ENCODE results near the gene CDC42BPA. TPM values are rescaled to one million over a fixed set of nuclear protein-coding genes. Genes with fewer than 3 reads are reported as not detected.

CDC42BPA gene
- total RNA-seq, 1 donor from 2014 or later = 2.5 TPM

DNA sequence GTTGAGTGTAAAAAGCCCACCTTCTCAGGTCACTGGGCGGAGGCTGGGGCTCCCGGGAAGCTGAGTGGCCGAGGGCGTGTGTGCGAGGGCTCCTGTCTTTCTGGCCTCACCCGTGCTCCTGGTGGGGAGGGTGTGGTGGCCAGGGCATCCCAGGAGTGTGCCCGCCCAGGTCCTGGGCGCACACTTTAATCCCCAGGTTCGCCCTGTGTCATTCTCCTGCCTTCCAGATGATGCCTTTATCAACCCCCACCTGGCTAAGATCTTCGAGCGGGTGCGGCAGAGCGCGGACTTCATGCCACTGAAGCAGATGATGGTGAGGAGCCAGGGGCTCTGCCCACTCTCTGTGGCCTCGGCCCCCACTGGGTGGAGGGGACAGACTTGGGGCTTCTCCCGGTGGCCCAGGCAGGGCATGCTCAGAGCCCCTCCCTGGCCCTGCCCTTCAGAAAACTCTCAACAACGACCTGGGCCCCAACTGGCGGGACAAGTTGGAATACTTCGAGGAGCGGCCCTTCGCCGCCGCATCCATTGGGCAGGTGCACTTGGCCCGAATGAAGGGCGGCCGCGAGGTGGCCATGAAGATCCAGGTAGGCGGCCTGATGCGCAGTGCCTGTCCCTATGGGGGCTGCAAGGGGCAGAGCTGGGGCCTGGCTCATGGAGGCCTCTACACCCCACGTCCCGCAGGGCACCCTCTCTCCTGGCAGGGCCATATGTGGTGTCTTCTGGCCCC lies 335.7 kb downstream of the CDC42BPA start:
- intact Hi-C loops (cut with micrococcal nuclease) = no loop called here

DNA sequence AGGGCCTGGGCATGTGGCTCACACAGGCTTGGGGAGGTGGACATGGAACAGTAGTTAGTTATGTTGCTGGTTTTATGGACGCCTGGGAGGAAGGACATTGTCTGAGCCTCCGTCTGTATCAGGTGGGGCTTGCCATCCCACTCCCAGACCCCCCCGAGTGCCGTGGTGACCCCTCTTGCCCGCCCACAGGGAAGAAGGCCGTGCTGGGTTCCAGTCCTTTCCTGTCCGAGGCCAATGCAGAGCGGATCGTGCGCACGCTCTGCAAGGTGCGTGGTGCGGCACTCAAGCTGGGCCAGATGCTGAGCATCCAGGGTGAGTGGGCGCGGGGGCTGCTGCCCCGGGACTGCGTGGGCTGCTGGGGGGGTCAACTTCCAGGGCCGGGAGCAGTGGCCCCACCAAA lies 336.5 kb downstream of the CDC42BPA start:
- intact Hi-C loops (cut with micrococcal nuclease) = no loop called here

DNA sequence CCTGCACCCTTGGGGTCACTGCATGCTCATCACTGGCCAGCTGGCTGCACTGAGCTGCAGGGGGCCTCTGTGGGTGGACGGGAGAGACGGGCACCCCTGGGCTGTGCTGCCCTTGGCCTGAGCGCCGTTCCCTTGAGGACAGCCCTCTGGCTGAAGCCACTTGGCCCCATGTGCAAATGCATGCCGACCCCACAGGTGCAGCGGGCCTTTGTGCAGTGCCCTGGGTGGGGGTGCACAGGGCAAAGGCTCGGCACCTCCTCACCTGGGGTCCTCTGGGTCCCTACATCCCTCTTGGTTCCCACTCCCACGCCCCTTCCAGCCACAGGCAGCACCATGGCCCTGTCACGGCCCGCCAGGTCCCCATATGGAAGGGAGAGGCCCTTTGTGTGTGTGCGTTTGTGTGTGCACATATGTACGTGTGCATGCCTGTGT lies 336.9 kb downstream of the CDC42BPA start:
- intact Hi-C loops (cut with micrococcal nuclease) = no loop called here

DNA sequence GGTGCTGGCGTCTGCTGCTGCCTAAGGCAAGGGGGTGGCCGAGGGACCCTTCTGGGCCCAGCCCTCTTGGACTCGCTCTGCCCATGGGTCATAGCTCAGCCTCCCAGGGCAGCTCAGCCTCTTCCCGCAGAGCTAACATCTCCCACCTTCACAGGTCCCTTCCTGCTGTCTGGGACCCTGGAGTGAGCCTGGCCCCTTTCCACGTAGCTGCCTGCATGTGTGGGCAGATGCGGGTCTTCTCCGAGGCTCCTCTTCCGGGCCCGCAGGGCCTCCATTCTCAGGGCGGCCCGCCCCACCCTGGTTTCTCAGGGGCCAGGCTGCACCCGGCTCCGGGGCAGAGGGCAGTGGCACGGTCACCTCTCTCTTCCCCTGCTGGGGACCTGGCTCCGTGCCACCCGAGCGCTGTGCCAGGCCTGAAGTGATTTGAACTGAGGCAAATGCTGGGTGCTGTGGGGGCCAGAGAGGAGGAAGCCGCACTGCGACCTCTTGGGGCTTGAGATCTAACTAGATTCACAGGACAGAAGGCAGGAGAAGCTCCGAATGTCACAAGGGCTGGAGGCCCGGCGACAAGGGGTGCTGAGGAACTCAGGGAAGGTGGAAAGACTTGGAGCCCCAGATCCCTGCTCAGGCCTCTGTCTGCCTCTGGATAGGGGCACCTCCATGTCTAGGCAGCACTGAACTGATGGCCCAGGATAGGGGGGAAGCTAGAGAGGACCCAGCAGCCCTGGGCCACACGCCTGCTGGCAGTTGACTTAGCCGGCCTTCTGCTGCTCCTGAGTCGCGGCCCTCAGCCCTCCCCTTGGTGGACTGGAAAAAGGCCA lies 337.5 kb downstream of the CDC42BPA start:
- intact Hi-C loops (cut with micrococcal nuclease) = no loop called here

DNA sequence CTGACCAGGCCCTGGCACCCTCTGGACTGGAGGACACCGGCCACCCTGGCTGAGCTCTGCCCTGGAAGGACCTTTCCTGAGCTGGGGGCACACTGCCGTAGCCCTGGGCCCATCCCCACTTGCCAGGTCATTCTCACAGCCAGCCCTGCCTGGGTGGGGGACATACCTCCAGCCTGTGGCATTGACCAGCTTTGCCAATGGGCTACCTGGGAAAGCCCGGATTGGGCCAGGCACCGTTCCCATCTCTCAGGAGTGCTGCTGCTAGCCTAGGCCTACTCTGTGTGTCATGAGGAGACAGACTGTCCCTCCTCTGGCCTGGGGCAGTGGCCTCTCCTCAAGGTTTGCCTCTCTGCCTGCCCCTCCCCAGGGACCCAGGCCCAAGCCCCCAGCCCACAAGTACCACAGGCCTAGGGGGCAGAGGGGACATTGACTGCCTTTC lies 338.2 kb downstream of the CDC42BPA start:
- intact Hi-C loops (cut with micrococcal nuclease) = no loop called here

DNA sequence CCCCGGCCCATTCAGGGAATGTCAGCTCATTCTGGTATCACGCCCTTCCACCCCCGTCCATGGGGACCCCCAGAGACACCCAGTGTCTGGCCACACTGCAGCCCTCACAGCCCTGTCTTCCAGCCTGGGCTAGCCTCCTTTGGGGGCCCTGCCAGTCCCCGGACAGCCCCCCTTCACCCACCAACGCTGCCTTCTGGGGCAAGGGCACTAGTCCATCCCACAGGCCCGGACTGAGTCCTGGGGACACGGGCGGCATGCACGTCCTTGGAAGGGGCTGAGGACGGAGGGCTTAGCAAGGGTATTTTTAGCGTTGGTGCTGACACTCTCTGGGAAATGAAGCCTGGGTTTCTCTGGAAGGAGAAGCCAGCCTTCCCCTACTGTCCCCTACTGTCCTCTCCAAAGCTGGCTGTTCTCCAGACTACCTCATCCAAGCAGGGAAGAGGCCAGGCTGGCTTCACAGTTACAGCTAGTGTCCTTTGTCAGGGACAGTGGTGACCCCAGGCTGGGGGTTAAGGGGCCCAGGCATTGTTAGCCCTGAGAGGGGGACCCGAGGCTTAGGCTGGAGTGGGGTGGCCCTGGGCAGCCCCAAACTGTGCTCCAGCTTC lies 338.7 kb downstream of the CDC42BPA start:
- intact Hi-C loops (cut with micrococcal nuclease) = no loop called here

DNA sequence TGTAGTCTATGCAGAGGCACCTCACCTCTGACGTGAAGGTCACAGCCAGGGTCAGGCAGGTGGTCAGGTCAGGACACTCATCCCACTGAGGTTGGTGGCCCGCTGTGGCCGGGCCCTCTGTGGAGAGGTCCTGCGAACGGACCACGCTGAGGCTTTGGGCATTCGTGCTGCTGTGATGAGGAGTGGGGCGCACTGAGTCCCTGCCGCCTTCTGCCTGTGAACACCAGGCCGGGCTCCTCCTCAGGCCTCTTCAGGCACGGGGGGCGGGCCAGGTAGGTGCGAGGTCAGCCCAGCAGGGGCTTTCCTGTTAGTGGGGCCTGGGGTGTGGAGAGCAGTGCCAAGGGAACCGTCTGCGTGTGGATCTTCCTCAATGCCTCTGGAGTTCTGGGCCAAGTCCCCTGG lies 339.2 kb downstream of the CDC42BPA start:
- intact Hi-C loops (cut with micrococcal nuclease) = no loop called here

DNA sequence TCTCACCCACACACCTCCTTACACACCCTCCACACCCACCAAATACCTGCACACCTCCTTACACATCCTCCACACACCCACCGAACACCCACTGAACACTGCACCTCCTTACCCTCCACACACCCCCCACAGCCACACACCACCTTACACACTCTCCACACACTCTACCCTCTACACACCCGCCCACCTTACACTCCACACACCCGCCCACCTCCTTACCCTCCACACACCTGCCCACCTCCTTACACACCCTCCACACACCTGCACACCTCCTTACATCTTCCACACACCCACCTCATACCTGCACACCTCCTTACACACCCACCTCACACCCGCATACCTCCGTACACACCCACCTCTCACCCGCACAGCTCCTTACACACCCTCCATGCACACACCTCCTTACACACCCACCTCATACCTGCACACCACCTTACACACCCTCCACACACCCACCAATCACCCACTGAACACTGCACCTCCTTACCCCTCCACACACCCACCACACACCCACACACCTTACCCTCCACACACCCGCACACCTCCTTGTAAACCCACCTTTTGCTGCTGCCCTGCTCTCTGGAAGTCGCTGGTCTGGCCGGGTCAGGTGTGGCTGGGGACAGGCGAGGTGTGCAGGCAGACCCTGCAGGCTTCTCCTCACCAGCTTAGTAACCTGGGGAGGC lies 339.7 kb downstream of the CDC42BPA start:
- intact Hi-C loops (cut with micrococcal nuclease) = no loop called here

DNA sequence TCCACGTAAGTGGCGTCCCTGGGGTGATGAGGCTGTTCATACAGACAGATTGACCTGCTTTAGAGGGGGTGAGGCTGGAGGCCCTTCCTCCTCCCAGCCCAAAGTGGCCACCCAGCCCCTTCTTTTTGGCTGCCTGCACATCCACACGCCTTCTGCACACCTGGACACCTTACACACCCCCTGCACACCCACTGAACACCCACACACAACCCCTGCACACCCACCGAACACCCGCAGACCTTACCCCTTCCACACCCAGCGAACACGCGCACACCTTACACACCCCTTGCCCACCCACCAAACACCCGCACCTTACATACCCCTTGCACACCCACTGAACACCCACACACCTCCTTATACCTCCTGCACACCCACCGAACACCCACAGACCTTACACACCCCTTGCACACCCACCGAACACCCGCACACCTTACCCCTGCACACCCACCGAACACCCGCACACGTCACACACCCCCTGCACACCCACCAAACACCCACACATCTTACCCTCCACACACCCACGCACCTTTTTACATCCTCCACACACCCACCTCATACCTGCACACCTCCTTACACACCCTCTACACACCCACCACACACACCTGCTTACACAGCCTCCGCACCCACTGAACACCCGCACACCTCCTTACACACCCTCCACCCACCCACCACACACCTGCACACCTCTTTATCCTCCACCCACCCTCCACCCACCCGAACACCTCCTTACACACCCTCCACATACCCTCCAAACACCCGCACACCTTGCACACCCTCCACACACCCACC lies 340.5 kb downstream of the CDC42BPA start:
- intact Hi-C loops (cut with micrococcal nuclease) = no loop called here

DNA sequence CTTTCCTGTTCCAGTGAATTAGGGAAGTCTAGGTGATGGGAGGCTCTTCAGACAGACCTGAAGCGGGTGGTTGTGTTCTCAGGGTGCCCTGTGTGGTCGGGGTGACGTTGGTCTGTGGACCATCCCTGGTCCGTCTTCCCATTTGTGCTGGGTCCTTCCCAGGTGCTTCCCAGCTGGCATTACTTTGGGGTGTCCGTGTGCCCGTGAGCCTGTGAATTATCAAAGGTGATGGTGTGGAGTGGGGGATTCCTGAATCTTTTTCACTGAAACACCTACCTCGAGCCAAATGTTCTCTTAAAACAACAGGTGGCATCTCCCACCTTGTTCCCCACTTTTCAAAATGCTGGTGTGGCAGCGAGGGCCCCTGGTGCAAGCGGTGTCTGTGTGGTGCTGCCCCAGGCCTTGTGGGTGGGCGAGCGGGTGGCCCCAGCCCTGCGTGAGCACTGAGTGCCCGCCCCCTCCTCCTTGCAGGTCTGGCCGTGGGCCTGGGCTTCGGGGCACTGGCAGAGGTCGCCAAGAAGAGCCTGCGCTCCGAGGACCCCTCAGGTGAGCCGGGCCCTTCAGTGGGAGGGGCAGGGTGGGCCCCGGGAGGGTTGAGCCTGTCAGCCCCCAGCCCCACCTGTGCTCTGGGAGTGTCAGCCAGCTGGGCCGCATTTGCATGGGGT lies 341.2 kb downstream of the CDC42BPA start:
- intact Hi-C loops (cut with micrococcal nuclease) = no loop called here

DNA sequence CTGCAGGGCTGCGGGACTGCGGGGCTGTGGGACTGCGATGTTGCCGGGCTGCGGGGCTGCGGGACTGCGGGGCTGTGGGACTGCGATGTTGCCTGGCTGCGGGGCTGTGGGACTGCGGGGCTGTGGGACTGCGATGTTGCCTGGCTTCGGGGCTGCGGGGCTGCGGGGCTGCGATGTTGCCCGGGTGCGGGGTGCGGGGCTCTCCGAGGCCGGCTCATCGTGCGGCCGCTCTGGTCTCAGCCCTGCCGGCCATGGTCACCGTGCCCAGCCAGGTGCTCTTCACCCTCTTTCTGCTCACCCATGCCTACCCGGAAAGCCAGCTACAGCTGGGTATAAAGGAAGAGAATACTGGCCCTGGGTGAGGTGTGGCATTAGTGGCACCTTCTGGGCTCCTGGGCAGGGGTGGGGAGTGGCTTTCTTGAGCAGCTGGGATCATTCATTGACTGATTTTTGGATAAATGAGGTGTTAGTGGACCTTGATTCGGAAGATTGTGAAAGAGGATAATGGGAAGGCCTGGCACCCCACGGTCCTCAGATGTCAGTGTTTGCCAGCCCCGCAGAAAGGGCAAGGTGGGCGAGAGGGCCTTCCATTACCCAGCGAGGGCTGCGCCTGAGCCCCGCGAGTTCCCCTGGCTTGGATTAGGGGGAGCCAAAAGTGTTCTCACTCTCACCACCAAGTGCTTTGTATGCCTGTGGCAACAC lies 341.9 kb downstream of the CDC42BPA start:
- intact Hi-C loops (cut with micrococcal nuclease) = no loop called here

DNA sequence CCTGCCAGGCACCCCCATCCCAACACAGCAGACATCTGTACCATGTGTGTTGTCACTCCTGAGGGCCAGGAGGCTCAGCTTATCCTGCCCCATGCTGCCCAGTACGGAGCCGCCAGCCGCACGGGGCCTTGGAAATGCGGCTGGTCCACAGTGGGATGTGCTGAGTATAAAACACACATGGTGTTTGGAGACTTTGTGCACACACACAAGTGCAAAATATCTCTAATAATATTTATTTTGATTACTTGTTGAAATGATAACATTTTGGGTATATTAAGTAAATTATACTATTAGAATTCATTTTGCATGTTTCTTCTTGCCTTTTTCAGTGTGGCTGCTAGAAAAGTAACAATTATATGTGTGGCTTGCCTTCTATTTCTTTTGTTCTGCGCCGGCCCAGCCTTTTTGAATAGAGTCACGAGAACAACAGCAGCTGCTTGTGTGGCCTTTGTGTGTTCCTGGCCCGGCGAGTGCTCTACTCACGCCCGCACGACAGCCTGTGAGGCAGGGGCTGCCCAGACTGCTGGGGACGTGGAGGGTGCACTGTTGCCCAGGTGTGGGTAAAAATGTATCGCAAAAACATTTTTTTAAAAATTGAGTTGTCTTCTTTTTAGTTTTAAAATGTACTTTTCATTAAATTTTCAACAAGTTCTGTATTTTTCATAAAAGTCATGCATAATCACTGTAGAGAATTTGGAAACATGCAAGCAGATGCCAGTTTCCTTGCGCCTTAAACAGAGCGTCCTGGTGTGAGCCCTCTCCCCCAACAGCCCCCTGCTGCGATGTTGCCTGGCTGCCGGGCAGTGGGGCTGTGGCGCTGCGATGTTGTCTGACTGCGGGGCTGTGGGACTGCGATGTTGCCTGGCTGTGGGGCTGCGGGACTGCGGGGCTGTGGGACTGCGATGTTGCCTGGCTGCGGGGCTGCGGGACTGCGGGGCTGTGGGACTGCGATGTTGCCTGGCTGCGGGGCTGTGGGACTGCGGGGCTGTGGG lies 342.7 kb downstream of the CDC42BPA start:
- intact Hi-C loops (cut with micrococcal nuclease) = no loop called here

DNA sequence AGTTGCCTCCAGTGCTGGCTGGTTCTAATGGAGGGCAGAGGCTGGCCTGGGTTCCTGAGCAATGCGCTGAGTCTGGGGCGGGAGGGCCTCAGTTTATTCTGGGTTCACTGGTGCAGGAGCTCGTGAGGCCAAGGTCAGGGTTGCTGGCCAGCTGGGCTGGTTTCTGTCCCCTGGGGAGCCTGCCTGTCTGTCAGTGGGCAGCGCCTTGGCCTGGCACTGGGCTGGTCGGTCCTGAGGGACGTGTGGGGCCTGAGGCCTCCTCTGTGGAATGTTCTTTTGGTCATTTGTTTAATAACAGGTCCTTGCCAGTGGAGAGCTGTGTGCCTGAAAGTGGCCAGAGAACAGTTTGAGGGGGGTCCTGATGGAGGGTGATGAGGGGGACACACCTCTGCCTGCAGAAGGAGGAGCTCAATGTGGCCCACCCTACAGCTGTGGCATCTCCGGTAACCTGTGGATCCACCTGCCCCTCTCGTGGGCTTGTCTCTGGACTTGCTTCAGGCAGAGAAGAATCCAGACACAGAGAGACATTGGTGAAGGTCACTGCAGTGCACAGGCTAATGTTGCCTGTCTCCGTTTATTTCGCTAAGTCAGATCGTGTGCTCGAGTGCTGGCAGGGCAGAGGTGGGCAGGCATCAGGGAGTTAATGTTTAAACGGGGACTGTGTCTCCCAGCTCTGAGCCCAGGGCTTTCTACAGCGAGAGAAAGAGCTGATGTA lies 343.6 kb downstream of the CDC42BPA start:
- intact Hi-C loops (cut with micrococcal nuclease) = no loop called here

DNA sequence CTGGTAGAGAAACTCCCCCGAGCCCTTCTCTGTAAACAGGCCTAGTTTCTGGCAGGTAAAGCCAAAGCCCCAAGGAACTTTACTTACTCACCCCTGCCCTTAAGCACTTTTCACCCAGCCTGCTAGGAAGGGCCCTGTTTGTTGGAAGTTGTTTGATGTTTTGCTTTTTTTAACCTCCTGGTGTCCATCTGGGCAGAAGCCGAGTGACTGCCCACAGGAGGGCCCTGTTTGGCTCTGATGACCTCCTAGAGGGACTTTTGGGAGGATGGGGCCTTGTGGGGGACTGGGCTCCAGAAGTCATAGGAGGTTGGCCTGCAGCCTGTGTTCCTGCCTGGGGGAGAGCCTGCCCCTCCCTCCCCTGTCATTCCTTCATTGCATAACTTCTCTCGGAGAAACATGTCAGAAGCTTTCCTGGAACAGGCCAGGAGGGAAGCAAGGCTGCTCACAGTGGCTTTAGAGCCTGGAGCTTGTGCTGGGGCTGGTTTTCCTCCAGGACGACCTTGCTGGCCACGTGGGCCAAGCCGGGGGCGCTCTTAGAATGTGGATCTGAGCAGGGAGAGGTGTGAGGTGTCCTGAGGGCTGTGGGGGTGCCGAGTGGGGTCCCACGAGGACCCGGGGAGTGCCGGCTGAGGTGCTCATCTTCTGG lies 344.3 kb downstream of the CDC42BPA start:
- intact Hi-C loops (cut with micrococcal nuclease) = no loop called here

DNA sequence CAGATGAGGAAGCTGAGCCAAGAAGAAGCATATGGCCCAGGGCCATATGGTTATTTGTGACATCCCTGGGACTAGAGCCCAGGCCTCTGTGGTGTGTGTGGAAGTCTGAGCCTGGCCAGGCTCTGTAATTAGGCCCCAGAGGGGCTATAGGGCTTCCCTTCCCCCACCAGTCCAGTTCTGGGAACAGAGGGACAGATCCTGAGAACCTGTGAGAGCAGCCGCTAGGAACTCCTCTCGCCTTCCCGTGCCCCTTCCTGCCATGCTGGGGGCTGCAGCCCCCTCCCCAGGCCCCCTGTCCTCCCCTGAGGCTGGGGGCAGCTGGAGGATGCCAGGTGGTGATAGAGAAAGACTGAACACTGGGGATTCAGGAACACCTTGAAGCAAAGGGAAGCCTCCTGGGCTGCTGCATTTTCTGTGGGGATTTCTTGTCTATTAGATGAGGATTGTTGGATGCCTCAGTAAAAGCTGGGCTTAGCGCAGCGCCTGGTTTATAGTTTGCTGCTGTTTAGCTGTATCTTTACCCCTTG lies 344.9 kb downstream of the CDC42BPA start:
- intact Hi-C loops (cut with micrococcal nuclease) = no loop called here

DNA sequence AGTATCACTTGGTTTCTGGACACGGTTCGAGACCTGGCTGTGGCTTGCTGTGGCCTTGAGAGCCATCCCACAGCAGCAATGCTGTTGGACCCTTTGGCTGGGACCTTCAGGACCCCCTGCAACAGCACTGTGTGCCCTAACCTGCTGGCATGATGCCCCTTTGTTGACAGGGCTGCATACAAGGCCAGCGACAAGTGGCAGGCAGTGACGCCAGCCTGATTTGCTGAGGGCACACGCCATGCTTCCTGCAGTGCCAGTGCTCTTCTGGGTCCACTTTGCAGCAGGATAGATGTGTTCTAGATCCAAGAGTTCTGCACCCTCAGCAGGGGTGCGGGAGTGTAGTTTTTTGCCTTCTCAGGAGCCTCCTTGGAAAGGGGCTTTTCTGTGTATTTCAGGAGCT lies 345.4 kb downstream of the CDC42BPA start:
- intact Hi-C loops (cut with micrococcal nuclease) = no loop called here

DNA sequence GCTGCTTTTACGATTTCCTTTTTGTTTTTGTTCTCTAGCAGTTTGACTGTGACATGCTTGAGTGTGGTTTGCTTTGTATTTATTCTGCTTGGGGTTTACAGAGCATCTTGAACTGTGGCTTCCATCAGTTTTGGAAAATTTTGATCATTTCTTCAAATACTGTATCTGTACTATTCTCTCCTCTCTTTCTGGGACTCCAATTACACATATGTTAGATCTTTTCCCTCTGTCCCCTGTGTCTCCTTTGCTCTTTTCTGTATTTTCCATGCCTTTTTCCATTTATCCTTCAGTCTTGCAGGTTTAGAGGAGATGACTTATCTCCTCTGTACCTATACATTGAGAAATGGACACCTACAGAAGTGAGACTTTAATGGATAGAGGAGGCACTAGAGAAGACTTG lies 346.5 kb downstream of the CDC42BPA start:
- intact Hi-C loops (cut with micrococcal nuclease) = no loop called here
